ENCODE measurements around the gene NHEJ1. TPM values are rescaled to one million over a fixed set of nuclear protein-coding genes. Genes with fewer than 3 reads are reported as not detected.

The NHEJ1 gene
- total and polyA plus RNA-seq, 2 of the 13 experiments (the other 11 are each of a cell fraction or from before 2014, with no cell fraction given), result 30.0 to 30.7 TPM

GRCh38 chr2:219060821-219061791 lies 99.5 kb downstream of the NHEJ1 start, which contains the start of gene IHH (continued):
- TF ChIP-seq JDP2 (CRISPR knock-in tag; IDR thresholded peaks at IDR 0.05; ENCODE audit: borderline replicate concordance) (no peak), NFKBIZ (CRISPR knock-in tag; IDR thresholded peaks at IDR 0.05) (no peak), ZNF136 (CRISPR knock-in tag; IDR thresholded peaks at IDR 0.05; ENCODE audit: low read depth) (no peak), ZNF782 (CRISPR knock-in tag; IDR thresholded peaks at IDR 0.05; ENCODE audit: borderline replicate concordance) (no peak), ZNF580 (CRISPR knock-in tag; IDR thresholded peaks at IDR 0.05; ENCODE audit: borderline replicate concordance, low read depth) (no peak), KLF13 (CRISPR knock-in tag; IDR thresholded peaks at IDR 0.05) (0 out of 2 replicates have a peak, but pooled peaks have one; percentile 38), BCL6 (CRISPR knock-in tag; IDR thresholded peaks at IDR 0.05) (peak; percentile 76; the same call in 1 of the 2 replicates), ZNF460 (CRISPR knock-in tag; IDR thresholded peaks at IDR 0.05; ENCODE audit: borderline replicate concordance) (no peak), ZNF263 (CRISPR knock-in tag; IDR thresholded peaks at IDR 0.05) (no peak), NFE2L2 (IDR thresholded peaks at IDR 0.05; ENCODE audit: low read length) (no peak), NFRKB (IDR thresholded peaks at IDR 0.05) (no peak), ZNF687 (CRISPR knock-in tag; IDR thresholded peaks at IDR 0.05) (peak; percentile 25; the same call in 1 of the 2 replicates), ZNF281 (CRISPR knock-in tag; IDR thresholded peaks at IDR 0.05; ENCODE audit: borderline replicate concordance) (no peak), MTF1 (CRISPR knock-in tag; IDR thresholded peaks at IDR 0.05) (no peak), FOXM1 (CRISPR knock-in tag; IDR thresholded peaks at IDR 0.05) (no peak), MZF1 (CRISPR knock-in tag; IDR thresholded peaks at IDR 0.05; ENCODE audit: borderline replicate concordance) (no peak)
- TF ChIP-seq, protein P1, sequence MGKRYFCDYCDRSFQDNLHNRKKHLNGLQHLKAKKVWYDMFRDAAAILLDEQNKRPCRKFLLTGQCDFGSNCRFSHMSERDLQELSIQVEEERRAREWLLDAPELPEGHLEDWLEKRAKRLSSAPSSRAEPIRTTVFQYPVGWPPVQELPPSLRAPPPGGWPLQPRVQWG (CRISPR knock-in tag; IDR thresholded peaks at IDR 0.05; ENCODE audit: borderline replicate concordance, low read depth), result no peak

Measured in HepG2 (cell line).